H1 (cell line): ENCODE results near the gene AKAP12. TPM values are rescaled to one million over a fixed set of nuclear protein-coding genes. Genes with fewer than 3 reads are reported as not detected.

ENCODE experiments used
- CHD7 ChIP-seq: fragments of 300-600 bp; sonication (generic); IDR thresholded peaks from 2 replicates; pipeline ENCODE4 v1.7.1; 2012; ENCODE audit warnings: low read length, moderate library complexity, mild to moderate bottlenecking, inconsistent platforms; ENCODE audit not compliant: insufficient replicate concordance
- FOSL1 ChIP-seq: IDR thresholded peaks from 2 replicates; pipeline ENCODE4 v1.6.1; 2011; ENCODE audit warnings: mild to moderate bottlenecking, low read depth, low read length, moderate library complexity; ENCODE audit not compliant: insufficient read depth
- KDM4A ChIP-seq: IDR thresholded peaks from one replicate; pipeline ENCODE4 v1.7.1; 2012; ENCODE audit warnings: low read depth, mild to moderate bottlenecking, moderate library complexity, low read length, inconsistent platforms; ENCODE audit not compliant: severe bottlenecking
- RFX5 ChIP-seq: IDR thresholded peaks from 2 replicates; pipeline ENCODE4 v1.6.1; 2011; ENCODE audit warnings: low read depth, low read length, improper control_type of control experiment, borderline replicate concordance
- polyA plus RNA-seq, 7 experiments: library from polyadenylated mRNA; depleted of rRNA in 3 of 7; stranded (reverse) in 5 of 7; unstranded in 2 of 7; fragments of >200 nt in 5 of 7; fragments of 200-250 nt in 2 of 7; gene quantifications; 1 replicate in 5 of 7; 2 replicates in 1 of 7; 4 replicates in 1 of 7; pipeline versions ENCODE4 v1.2.1 to v1.2.3, GENCODE V29; 2011 to 2013; ENCODE audit warnings: missing spikeins in 2 of 7, mixed read lengths in 2 of 7
- total RNA-seq: library from RNA; stranded (reverse); fragmentation: NEBNext Ultra II Directional; extraction: Animal tissue kit (Norgen Biotek cat#: 25700); gene quantifications from 2 replicates; pipeline ENCODE4 v1.2.1, GENCODE V29; 2021

Gene AKAP12
- total and polyA plus RNA-seq, 2 of the 8 experiments (the other 6 are each of a cell fraction or from before 2014, with no cell fraction given), result 14.6 to 79.2 TPM

- no peak for TF ChIP-seq CHD7
- peak; percentile 38 for TF ChIP-seq KDM4A
- TF ChIP-seq FOSL1, result no peak
- no peak for TF ChIP-seq RFX5
These were observed 85.6 kb downstream of the AKAP12 start (continued) for GRCh38 chr6:151325075-151326050.
